ENCODE data around the gene SEPSECS.

SEPSECS gene

DNA sequence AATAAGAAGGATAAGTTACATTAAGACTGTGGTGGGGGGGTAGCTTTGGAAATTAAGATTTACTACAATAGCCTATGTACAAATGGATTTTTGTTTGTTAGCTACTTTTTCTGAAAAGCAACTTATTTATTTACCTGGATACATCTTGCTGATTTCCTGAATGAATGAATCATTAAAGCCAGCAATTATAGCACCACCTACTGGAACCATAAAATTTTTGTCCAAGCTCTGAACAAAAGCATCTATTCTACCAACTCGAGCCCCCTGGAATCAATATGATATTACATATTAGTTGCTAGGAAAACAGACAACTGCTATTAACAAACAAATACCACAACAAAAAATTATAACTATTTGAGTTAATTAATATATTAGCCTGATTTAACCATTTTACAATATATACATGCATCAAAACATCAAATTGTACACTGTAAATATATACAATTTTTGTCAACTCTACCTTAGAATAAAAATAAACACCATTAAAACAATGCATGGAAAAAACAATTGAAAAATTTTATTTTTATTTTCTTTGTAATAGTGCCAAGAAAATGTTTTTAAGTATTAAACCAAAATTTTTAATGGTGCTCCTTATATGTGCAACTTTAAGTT, 15.3 kb downstream of the SEPSECS start:
- Histone ChIP-seq H3K79me2 (ENCODE audit: insufficient read depth, low read length) (no peaks in the 10 kb centered on the region), H4K20me1 (ENCODE audit: low read depth, low read length) (no peaks in the 10 kb centered on the region), H3K27me3 (ENCODE audit: low read length) (no peaks in the 10 kb centered on the region), H3K9me3 (ENCODE audit: insufficient read depth, low read length) (no peaks in the 10 kb centered on the region), H3K9ac (ENCODE audit: low read length) (no peak overlapping the region), H3K4me2 (ENCODE audit: low read depth, low read length, poor library complexity, severe bottlenecking) (no peak overlapping the region), H3K9me2 (replicated peaks; ENCODE audit: insufficient read depth, low read length) (no peaks in the 10 kb centered on the region), H2AFZ (ENCODE audit: low read depth, low read length, severe bottlenecking) (no peak overlapping the region), H3K36me3 (ENCODE audit: low read length) (peaks cover 5% of the 10 kb centered on the region; the same call in 1 of the 2 replicates), H3F3A (ENCODE audit: insufficient read depth) (peaks cover 5% of the 10 kb centered on the region; the same call in 1 of the 2 replicates), H3K27ac (ENCODE audit: low read depth, low read length) (no peak overlapping the region), H3K4me3 (ENCODE audit: insufficient read depth, low read length, poor library complexity, severe bottlenecking) (no peak overlapping the region)
- TF ChIP-seq, protein P1, sequence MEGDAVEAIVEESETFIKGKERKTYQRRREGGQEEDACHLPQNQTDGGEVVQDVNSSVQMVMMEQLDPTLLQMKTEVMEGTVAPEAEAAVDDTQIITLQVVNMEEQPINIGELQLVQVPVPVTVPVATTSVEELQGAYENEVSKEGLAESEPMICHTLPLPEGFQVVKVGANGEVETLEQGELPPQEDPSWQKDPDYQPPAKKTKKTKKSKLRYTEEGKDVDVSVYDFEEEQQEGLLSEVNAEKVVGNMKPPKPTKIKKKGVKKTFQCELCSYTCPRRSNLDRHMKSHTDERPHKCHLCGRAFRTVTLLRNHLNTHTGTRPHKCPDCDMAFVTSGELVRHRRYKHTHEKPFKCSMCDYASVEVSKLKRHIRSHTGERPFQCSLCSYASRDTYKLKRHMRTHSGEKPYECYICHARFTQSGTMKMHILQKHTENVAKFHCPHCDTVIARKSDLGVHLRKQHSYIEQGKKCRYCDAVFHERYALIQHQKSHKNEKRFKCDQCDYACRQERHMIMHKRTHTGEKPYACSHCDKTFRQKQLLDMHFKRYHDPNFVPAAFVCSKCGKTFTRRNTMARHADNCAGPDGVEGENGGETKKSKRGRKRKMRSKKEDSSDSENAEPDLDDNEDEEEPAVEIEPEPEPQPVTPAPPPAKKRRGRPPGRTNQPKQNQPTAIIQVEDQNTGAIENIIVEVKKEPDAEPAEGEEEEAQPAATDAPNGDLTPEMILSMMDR (IDR thresholded peaks at IDR 0.05; ENCODE audit: insufficient read depth, low read length, poor library complexity, severe bottlenecking): peak; percentile 56
- TF ChIP-seq EZH2phosphoT487 (conservative IDR thresholded peaks at IDR 0.05; ENCODE audit: low read length): no peak

DNA sequence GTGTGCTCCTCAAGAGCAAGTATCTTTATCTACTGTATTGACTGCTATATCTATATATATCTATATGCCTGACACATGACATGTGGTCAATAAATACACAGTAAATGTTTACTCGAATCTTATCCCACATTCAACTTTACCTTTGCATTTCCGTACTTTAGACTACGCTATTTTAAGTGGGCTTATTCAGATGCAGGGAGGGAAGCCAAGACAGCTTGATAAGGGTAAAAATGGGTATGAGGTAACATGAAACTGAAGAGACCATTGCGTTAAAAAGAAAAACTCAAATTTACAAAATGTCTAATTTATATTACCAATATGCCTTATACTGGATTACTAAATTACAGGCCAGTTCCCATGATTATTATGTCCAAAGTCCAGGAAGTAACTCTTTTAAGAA, 17.8 kb downstream of the SEPSECS start:
- no peak for TF ChIP-seq EZH2phosphoT487 (conservative IDR thresholded peaks at IDR 0.05; ENCODE audit: low read length)
- TF ChIP-seq, protein P1 (IDR thresholded peaks at IDR 0.05; ENCODE audit: insufficient read depth, low read length, poor library complexity, severe bottlenecking): no peak
- H3K27me3 ChIP-seq (ENCODE audit: low read length): no peaks in the 10 kb centered on the region
- no peaks in the 10 kb centered on the region for H3K9me2 ChIP-seq (replicated peaks; ENCODE audit: insufficient read depth, low read length)
- no peak overlapping the region for H3K4me2 ChIP-seq (ENCODE audit: low read depth, low read length, poor library complexity, severe bottlenecking)
- H3F3A ChIP-seq (ENCODE audit: insufficient read depth): peaks cover 5% of the 10 kb centered on the region; the same call in 1 of the 2 replicates
- H3K36me3 ChIP-seq (ENCODE audit: low read length): peaks cover 5% of the 10 kb centered on the region; the same call in 1 of the 2 replicates
- H3K4me3 ChIP-seq (ENCODE audit: insufficient read depth, low read length, poor library complexity, severe bottlenecking): no peak overlapping the region
- H4K20me1 ChIP-seq (ENCODE audit: low read depth, low read length): no peaks in the 10 kb centered on the region
- H3K9ac ChIP-seq (ENCODE audit: low read length): no peak overlapping the region
- no peak overlapping the region for H3K27ac ChIP-seq (ENCODE audit: low read depth, low read length)
- no peak overlapping the region for H2AFZ ChIP-seq (ENCODE audit: low read depth, low read length, severe bottlenecking)
- no peaks in the 10 kb centered on the region for H3K79me2 ChIP-seq (ENCODE audit: insufficient read depth, low read length)
- no peaks in the 10 kb centered on the region for H3K9me3 ChIP-seq (ENCODE audit: insufficient read depth, low read length)

DNA sequence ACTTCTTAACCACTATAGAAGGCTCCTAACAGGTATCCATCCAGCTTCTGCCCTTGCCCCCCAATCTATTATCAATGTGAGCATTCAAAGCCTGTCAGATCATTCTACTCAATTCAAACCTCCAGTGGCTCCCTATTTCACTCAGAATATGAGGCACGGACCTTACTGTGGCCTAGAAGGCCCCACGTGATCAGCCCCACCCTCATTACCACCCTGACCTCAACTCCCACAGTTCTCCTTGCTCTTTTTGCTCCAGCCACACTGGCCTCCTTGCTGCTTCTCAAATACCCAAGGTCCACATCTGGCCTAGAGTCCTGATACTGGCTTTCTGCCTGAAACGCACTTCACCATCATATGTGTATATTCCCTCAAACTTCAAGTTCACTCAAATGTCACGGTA, 18.7 kb downstream of the SEPSECS start:
- no peak overlapping the region for H3K4me3 ChIP-seq (ENCODE audit: insufficient read depth, low read length, poor library complexity, severe bottlenecking)
- TF ChIP-seq, protein P1 (IDR thresholded peaks at IDR 0.05; ENCODE audit: insufficient read depth, low read length, poor library complexity, severe bottlenecking): no peak
- no peak for TF ChIP-seq EZH2phosphoT487 (conservative IDR thresholded peaks at IDR 0.05; ENCODE audit: low read length)

More for the DNA sequence above, 18.7 kb downstream of the SEPSECS start:
- peaks cover 5% of the 10 kb centered on the region; the same call in 1 of the 2 replicates for H3K36me3 ChIP-seq (ENCODE audit: low read length)
- no peaks in the 10 kb centered on the region for H3K9me3 ChIP-seq (ENCODE audit: insufficient read depth, low read length)
- H3K79me2 ChIP-seq (ENCODE audit: insufficient read depth, low read length): no peaks in the 10 kb centered on the region
- no peaks in the 10 kb centered on the region for H3K9me2 ChIP-seq (replicated peaks; ENCODE audit: insufficient read depth, low read length)
- H4K20me1 ChIP-seq (ENCODE audit: low read depth, low read length): no peaks in the 10 kb centered on the region
- H3K27me3 ChIP-seq (ENCODE audit: low read length): no peaks in the 10 kb centered on the region
- H3F3A ChIP-seq (ENCODE audit: insufficient read depth): peaks cover 5% of the 10 kb centered on the region; the same call in 1 of the 2 replicates
- H3K9ac ChIP-seq (ENCODE audit: low read length): no peak overlapping the region
- H3K4me2 ChIP-seq (ENCODE audit: low read depth, low read length, poor library complexity, severe bottlenecking): no peak overlapping the region
- H2AFZ ChIP-seq (ENCODE audit: low read depth, low read length, severe bottlenecking): no peak overlapping the region
- H3K27ac ChIP-seq (ENCODE audit: low read depth, low read length): no peak overlapping the region
